Stimulated activated CD8-positive, alpha-beta memory T cell treated with anti-CD3 and anti-CD28 coated beads, Interleukin-15, amount 100 ng/mL, for 4 hours (primary cell): ENCODE results near the gene ADD3.

ENCODE experiments used
- DNase-seq, 2 donors: peaks; one replicate each; pipeline ENCODE4 v3.0.0-alpha.2; 2020; ENCODE audit warnings: low read depth in 2 of 2

Gene ADD3

DNA sequence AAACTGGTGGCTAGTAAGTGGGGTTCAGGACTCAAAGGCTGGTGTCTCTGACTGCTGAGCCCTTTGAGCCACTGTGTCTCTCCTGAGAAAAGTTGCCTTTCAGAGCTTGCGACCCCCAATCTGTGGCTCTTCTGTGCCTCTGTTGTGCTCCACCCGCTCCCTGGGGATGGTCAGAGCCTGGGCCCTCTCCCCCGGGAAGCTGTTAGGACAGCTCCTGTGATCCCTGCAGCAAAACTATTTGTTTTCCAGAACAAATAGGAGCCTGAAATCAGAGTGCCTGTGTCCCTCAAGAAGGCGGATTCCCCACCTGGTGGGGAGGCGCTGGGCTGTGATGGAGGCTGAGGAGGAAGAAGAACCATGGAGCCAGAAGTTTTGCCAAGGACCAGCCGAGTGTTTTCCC lies 143.2 kb downstream of the ADD3 start:
- DNase-seq = no peak

GRCh38 chr10:110151467-110151866 lies 143.7 kb downstream of the ADD3 start:
- DNase-seq = no peak

GRCh38 chr10:110151971-110152370 lies 144.2 kb downstream of the ADD3 start:
- DNase-seq = no peak

GRCh38 chr10:110153396-110153795 lies 145.6 kb downstream of the ADD3 start:
- DNase-seq = no peak

DNA sequence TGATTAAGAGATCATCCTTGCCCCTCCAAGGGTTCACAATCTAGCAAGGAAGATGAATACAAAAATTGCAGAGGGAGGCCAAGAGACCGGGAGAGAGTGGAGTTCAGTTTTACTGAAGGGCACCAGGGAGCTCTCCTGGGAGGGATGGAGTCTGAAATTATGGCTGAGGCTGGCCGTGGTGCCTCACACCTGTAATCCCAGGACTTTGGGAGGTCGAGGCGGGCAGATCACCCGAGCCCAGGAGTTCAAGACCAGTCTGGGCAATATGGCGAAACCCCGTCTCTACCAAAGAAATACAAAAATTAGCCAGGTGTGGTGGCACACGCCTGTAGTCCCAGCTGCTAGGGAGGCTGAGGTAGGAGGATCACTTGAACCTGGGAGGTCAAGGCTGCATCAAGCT lies 148.3 kb downstream of the ADD3 start:
- no peak for DNase-seq

GRCh38 chr10:110158051-110159005 lies 150.5 kb downstream of the ADD3 start:
- DNase-seq = no peak

DNA sequence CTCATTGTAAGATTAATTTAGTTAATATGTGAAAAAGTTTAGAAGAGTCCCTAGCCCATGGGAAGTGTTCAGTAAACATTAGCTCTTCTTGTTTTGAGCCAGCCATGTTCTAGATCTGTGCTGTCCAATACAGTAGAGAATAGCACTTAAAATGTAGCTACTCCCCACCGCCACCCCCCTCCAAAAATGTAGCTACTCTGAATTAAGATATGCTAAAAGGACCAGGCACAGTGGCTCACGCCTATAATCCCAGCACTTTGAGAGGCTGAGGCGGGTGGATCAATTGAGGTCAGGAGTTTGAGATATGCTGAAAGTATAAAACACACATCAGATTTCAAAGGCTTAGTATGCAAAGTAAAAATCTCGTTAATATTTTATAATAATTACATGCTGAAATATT lies 152.3 kb downstream of the ADD3 start:
- no peak for DNase-seq

- no peak for DNase-seq
Measured at GRCh38 chr10:110160522-110160921, 152.7 kb downstream of the ADD3 start.

DNA sequence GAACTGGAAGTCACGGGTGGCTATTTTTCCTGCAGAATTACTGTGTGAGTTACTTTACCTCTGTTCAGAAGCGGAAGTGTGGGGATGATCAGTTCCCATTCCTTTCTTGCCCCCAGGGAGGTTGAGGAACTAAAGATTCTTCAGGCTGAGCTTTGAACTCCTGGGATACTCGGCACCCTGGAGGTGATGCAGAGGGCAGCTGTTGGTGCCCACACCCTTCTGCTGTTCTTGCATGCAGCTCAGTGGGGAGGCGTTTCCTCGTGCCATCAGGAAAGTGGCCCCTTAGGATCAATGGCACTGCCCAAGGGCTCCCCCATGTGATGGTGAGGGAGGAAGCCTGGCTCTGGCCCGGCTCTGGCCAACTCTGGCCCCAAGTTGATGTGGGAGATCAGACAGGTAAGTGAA lies 155.0 kb downstream of the ADD3 start:
- DNase-seq = no peak

DNA sequence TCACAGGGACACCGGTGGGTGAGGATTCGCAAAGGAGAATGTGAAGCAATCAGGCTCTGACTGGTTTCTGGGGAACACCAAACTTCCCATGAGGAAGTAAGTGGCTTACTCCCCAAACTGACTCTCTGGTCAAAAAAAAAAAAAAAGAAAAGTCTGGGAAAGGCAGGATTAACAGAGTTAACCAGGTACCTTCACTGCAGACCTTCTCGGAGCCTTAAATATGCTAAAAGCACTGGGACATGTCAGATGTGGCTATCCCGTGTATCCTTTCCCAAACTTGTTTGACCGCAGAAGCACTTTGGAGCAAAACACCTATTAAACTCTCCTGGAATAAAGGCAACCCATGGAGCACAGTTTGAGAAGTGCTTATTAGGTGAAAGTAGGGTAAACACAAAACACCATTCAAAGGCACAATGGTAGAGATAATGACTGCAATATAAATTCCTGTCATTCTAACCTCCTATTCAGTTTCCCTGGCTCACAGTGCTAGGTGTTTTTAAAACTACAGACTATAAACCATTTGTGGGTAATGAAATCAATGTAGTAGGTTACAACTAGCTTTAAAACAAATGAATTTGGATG lies 155.5 kb downstream of the ADD3 start:
- DNase-seq = no peak

DNA sequence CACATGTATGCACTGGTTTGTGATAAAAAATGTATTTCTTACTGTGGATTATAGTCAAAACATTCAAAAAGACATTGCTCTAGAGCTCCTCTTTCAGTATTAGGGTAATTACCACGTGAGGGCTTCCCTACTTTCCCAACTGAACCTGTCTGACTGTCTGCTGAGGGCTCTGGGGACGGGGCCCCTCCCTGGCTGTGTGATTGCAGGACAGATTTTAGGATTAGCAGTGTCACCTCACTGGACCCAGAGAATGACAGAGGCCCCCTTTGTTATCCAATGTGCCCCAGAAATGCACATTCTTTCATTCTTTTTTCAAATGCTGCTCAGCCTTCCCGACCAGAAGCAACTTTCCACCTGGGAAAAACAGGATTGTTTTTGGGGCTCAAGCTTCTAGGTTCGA lies 156.1 kb downstream of the ADD3 start:
- DNase-seq = no peak

DNA sequence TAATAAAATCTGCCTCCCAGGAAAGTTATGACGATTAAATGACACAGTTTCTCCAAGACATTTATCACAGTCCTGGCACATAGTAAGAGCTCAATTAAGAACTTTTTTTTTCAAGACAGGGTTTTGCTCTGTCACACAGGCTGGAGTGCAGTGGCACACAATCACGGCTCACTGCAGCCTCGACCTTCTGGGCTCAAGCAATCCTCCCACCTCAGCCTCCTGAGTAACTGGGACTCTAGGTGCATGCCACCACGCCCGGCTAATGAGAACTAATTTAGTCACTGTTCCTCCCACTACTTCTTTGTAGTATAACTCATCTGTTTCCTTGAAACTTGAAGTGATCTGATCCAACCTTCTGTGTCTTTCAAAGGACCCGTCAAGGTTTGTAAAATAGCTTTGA lies 157.5 kb downstream of the ADD3 start:
- DNase-seq = no peak

DNA sequence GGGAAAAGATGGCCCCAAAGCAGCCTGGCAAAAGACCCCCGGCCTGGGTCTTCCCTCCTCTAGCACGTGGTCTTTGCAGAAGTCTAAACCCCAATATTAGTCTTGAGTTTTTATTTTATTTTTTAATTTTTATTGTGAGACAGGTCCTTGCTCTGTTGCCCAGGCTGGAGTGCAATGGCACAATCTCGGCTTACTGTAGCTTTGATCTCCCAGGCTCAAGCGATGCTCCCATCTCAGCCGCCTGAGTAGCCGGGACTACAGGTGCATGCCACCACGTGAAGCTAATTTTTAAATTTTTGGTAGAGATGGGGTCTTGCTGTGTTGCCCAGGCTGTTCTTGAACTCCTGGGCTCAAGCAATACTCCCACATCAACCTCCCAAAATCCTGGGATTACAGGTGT lies 159.4 kb downstream of the ADD3 start:
- DNase-seq = no peak

DNA sequence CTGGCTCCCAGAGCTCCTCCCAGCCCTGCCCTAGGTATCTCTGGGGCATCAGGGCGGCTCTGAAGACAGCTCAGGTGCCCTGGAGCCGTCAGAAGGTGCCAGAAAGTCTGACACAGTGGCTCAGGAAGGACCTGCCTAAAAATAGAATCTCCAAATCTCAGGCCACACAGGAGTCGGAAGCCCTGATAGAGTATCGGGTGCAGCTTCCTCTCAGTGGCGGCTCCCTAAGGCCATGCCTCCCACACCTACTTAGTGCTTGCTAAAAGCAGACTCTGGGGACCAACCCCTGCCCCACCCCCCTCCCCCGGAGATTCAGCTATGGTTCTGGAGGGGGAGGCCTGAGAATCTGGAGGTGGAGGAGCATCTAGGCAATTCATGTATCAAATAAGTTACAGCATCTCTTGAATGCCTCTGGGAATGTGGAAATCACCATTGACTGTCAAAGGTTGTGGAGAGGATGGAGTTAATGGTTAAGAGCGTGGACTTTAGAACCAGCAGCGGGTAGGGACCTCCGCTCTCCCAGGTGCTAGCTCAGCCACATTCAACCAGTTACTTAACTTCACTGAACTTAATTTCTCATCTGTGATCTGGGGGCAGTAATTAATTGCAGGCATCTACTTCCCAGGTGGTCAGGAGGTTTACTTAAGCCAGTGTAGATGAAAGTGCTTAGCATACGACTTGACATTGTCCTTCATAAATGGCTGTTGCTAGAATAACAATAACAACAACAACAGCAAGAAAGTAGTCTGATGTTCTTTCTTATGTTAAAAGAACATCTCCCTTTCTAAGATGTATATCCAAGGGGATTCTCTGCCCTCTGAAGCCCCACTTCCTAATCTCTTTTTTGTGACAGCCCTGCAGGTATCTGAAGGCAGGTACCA lies 161.1 kb downstream of the ADD3 start:
- no peak for DNase-seq

DNA sequence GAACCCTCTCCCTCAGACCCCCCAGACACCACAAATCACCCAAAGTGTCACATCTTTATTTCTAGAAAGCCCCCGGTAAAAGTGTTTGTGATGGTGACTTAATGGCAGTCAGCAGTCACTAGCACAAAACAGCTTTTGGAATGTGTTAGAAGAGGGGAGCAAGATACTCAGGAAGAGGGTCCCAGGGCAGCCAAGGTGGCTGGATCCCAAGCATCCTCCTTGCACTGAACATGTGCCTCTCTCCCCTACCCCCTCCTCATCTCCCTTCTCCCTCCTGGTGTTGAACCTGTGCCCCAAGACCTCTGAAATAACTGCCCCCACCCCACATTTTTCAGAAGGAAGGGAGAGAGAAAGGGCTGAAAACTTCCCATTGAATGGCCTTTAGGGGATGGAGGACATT lies 161.8 kb downstream of the ADD3 start:
- no peak for DNase-seq

DNA sequence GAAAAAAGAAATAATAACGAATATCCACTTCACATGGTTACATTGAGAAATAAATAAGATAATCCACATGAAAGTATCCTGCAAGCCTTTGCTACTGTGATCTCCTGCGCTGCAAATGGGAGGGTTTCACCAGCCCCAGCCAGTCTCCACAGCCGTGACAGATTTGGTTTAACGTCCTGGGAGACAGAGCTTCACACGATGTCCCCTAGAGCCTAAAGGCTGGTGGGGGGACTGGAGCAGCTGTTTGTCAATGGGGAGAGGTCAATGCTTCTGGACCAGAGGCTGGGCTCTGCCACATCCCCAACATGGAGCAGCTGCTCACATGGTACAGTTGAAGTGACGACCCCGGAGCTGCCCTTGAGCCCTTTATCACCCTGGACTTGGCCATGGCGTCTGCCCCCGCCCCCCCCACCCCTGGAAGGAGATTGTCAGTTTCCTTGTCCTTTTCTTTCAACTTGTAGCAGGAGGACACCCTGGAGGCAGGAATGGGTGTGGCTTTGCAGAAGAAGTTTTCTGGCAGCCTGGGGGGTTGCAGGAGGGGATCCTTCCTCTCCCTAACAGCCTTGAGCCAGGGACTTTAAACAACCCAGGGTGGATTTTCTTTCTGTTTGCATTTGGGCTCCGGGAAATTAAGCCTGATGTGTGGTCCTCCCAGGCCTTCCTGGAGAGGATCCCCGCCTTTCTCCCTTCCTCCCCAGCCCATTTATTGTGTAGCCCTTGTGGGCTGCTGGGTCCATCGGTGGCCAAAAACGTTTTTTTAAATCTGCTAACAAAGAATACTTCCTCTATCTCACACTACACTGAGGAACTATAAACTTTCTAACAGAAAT lies 162.6 kb downstream of the ADD3 start:
- DNase-seq = no peak

DNA sequence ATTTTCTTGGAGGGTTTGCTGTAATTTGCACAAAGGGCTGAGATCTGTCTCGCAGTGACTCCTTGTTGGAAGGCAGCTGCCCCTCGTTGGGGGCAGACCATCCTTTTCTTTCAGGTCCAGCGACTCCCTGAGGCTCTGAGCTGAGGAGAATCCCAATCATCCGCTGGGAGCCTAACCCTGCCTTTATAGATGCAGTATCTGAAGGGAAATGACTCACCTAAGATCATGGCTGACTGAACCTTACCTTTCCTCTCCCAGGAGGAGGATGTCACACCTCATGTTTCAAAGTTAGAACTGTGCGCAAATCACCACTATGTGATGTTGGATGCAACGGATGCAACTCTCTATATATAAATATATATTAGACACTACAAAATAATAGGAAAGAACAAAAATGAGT lies 163.2 kb downstream of the ADD3 start:
- DNase-seq = no peak

GRCh38 chr10:110172155-110172554 lies 164.4 kb downstream of the ADD3 start:
- no peak for DNase-seq

DNA sequence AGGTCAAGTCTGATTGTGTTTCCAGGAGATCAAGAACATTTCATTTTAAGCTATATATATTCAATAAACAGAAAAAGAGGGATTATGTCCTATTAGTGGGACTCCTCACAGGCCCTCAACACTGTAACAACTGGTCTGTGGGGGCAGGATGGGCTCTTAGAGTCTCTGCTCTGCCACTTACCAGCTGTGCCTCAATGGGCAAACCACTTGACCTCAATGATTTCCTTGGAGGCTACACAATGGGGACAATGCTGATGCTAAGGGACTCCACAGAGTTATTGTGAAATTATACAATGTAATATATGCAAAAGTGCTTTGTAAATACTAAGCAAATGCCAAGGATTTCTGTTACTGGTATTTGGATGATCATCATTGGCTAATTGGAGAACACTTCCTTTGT lies 166.4 kb downstream of the ADD3 start:
- no peak for DNase-seq

DNA sequence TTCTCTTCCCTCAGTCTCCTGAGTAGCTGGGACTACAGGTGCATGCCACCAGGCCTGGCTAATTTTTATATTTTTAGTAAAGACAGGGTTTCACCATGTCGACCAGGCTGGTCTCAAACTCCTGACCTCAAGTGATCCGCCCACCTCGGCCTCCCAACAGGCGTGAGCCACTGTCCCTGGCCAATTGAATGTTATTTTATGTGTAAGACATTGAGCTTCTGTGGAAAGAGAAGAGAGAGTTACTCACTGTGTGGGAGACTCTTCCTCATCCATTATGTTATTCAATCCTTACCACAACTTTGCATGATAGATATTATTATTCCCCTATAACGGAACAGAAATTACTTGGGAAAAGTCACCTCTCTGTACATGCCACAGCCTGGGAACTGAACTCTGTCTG lies 167.0 kb downstream of the ADD3 start:
- no peak for DNase-seq

GRCh38 chr10:110175406-110175805 lies 167.6 kb downstream of the ADD3 start:
- no peak for DNase-seq
